ENCODE measurements around the gene DAPK3.
"Not testable (repeated sequence)": the region's sequence is repeated elsewhere in the genome, so short reads cannot be mapped to it uniquely, and the experiment has no call there.

GRCh38 chr19:4005436-4005835, 34.5 kb upstream of the DAPK3 start:
- TF ChIP-seq CTCF, POLR2A (IDR thresholded peaks at IDR 0.05): not testable (repeated sequence)

Data from esophagus squamous epithelium (tissue), 4 donors.